ENCODE data around the gene SP100.

The SP100 gene

GRCh38 chr2:230520061-230520874, 104.3 kb downstream of the SP100 start:
- no peak for TF ChIP-seq CTCF (IDR thresholded peaks at IDR 0.05; ENCODE audit: low read depth, low read length)

GRCh38 chr2:230520875-230521155, 104.8 kb downstream of the SP100 start:
- H3K9me3 ChIP-seq (ENCODE audit: severe bottlenecking): peaks cover 5% of the 10 kb centered on the region
- no peak overlapping the region for H3K27ac ChIP-seq
- H3K36me3 ChIP-seq: no peaks in the 10 kb centered on the region
- TF ChIP-seq CTCF (IDR thresholded peaks at IDR 0.05; ENCODE audit: low read depth, low read length): no peak
- no peak overlapping the region for H3K4me3 ChIP-seq (ENCODE audit: low read depth, low read length)
- peaks cover 49% of the 10 kb centered on the region for H3K27me3 ChIP-seq (ENCODE audit: insufficient read depth, low read depth, severe bottlenecking)
- DNase-seq: no peak

More at GRCh38 chr2:230520061-230520874, 104.3 kb downstream of the SP100 start:
- H3K36me3 ChIP-seq: no peaks in the 10 kb centered on the region
- H3K9me3 ChIP-seq (ENCODE audit: severe bottlenecking): peaks cover 5% of the 10 kb centered on the region
- H3K27ac ChIP-seq: no peak overlapping the region
- peaks cover 48% of the 10 kb centered on the region for H3K27me3 ChIP-seq (ENCODE audit: insufficient read depth, low read depth, severe bottlenecking)
- DNase-seq: no peak
- no peak overlapping the region for H3K4me3 ChIP-seq (ENCODE audit: low read depth, low read length)

- H3K9me3 ChIP-seq (ENCODE audit: severe bottlenecking): peaks cover 5% of the 10 kb centered on the region
These were observed 105.4 kb downstream of the SP100 start for GRCh38 chr2:230521386-230521785.

GRCh38 chr2:230525682-230526081, 109.7 kb downstream of the SP100 start:
- DNase-seq: no peak
- TF ChIP-seq CTCF (IDR thresholded peaks at IDR 0.05; ENCODE audit: low read depth, low read length): no peak
- peaks cover 5% of the 10 kb centered on the region for H3K9me3 ChIP-seq (ENCODE audit: severe bottlenecking)
- no peak overlapping the region for H3K27ac ChIP-seq
- peaks cover 27% of the 10 kb centered on the region for H3K27me3 ChIP-seq (ENCODE audit: insufficient read depth, low read depth, severe bottlenecking)
- H3K36me3 ChIP-seq: no peaks in the 10 kb centered on the region
- H3K4me3 ChIP-seq (ENCODE audit: low read depth, low read length): no peak overlapping the region

More at GRCh38 chr2:230521386-230521785, 105.4 kb downstream of the SP100 start:
- no peaks in the 10 kb centered on the region for H3K36me3 ChIP-seq
- peaks cover 47% of the 10 kb centered on the region for H3K27me3 ChIP-seq (ENCODE audit: insufficient read depth, low read depth, severe bottlenecking)
- H3K4me3 ChIP-seq (ENCODE audit: low read depth, low read length): no peak overlapping the region
- H3K27ac ChIP-seq: no peak overlapping the region
- DNase-seq: no peak
- no peak for TF ChIP-seq CTCF (IDR thresholded peaks at IDR 0.05; ENCODE audit: low read depth, low read length)

GRCh38 chr2:230537531-230537976, 121.6 kb downstream of the SP100 start:
- no peaks in the 10 kb centered on the region for H3K36me3 ChIP-seq
- H3K27ac ChIP-seq: no peak overlapping the region

More at GRCh38 chr2:230537531-230537976, 121.6 kb downstream of the SP100 start:
- H3K4me3 ChIP-seq (ENCODE audit: low read depth, low read length): no peak overlapping the region
- no peak for DNase-seq
- H3K27me3 ChIP-seq (ENCODE audit: insufficient read depth, low read depth, severe bottlenecking): peaks cover 70% of the 10 kb centered on the region
- no peak for TF ChIP-seq CTCF (IDR thresholded peaks at IDR 0.05; ENCODE audit: low read depth, low read length)
- H3K9me3 ChIP-seq (ENCODE audit: severe bottlenecking): no peaks in the 10 kb centered on the region
